ENCODE data around the gene KLHDC8A.

Gene KLHDC8A

GRCh38 chr1:205353191-205353590 lies 3.5 kb downstream of the KLHDC8A start:
- Histone ChIP-seq H3K27ac (ENCODE audit: low read depth, low read length) (no peak overlapping the region), H3K4me1 (ENCODE audit: insufficient read depth, low read length) (peaks cover 5% of the 10 kb centered on the region), H3K36me3 (ENCODE audit: insufficient read depth, low read length) (no peaks in the 10 kb centered on the region), H3K4me3 (ENCODE audit: low read depth in 1 of 2, low read length in 2 of 2) (no peak overlapping the region), H3K9me3 (ENCODE audit: low read length) (no peaks in the 10 kb centered on the region), H3K9ac (ENCODE audit: low read length) (no peak overlapping the region), H3K27me3 (ENCODE audit: control insufficient read depth in 1 of 2, insufficient read depth in 2 of 2, low read length in 2 of 2) (no peaks in the 10 kb centered on the region)

- H3K4me3 ChIP-seq (ENCODE audit: low read depth in 1 of 2, low read length in 2 of 2), result no peak overlapping the region
- H3K4me1 ChIP-seq (ENCODE audit: insufficient read depth, low read length), result peaks cover 5% of the 10 kb centered on the region
- no peaks in the 10 kb centered on the region for H3K36me3 ChIP-seq (ENCODE audit: insufficient read depth, low read length)
- no peak overlapping the region for H3K9ac ChIP-seq (ENCODE audit: low read length)
- H3K27ac ChIP-seq (ENCODE audit: low read depth, low read length), result no peak overlapping the region
- H3K27me3 ChIP-seq (ENCODE audit: control insufficient read depth in 1 of 2, insufficient read depth in 2 of 2, low read length in 2 of 2), result no peaks in the 10 kb centered on the region
- H3K9me3 ChIP-seq (ENCODE audit: low read length), result no peaks in the 10 kb centered on the region
Measured at GRCh38 chr1:205351984-205352713, 4.6 kb downstream of the KLHDC8A start.

- H3K27ac ChIP-seq (ENCODE audit: low read depth, low read length), result no peak overlapping the region
- no peaks in the 10 kb centered on the region for H3K4me1 ChIP-seq (ENCODE audit: insufficient read depth, low read length)
- no peak overlapping the region for H3K9ac ChIP-seq (ENCODE audit: low read length)
- no peaks in the 10 kb centered on the region for H3K9me3 ChIP-seq (ENCODE audit: low read length)
- H3K27me3 ChIP-seq (ENCODE audit: control insufficient read depth in 1 of 2, insufficient read depth in 2 of 2, low read length in 2 of 2), result peaks cover 0 to 4% of the 10 kb centered on the region in 2 donors
- H3K4me3 ChIP-seq (ENCODE audit: low read depth in 1 of 2, low read length in 2 of 2), result no peak overlapping the region
- H3K36me3 ChIP-seq (ENCODE audit: insufficient read depth, low read length), result no peaks in the 10 kb centered on the region
Measured at GRCh38 chr1:205350691-205351141, 6.0 kb downstream of the KLHDC8A start.

- no peak overlapping the region for H3K9ac ChIP-seq (ENCODE audit: low read length)
- peaks cover 0 to 4% of the 10 kb centered on the region in 2 donors for H3K27me3 ChIP-seq (ENCODE audit: control insufficient read depth in 1 of 2, insufficient read depth in 2 of 2, low read length in 2 of 2)
- H3K4me3 ChIP-seq (ENCODE audit: low read depth in 1 of 2, low read length in 2 of 2), result no peak overlapping the region
- no peaks in the 10 kb centered on the region for H3K36me3 ChIP-seq (ENCODE audit: insufficient read depth, low read length)
- H3K4me1 ChIP-seq (ENCODE audit: insufficient read depth, low read length), result no peaks in the 10 kb centered on the region
- H3K27ac ChIP-seq (ENCODE audit: low read depth, low read length), result no peak overlapping the region
- H3K9me3 ChIP-seq (ENCODE audit: low read length), result no peaks in the 10 kb centered on the region
Measured at GRCh38 chr1:205350124-205350523, 6.6 kb downstream of the KLHDC8A start.

- Histone ChIP-seq H3K4me1 (ENCODE audit: insufficient read depth, low read length) (no peaks in the 10 kb centered on the region), H3K9me3 (ENCODE audit: low read length) (no peaks in the 10 kb centered on the region), H3K4me3 (ENCODE audit: low read depth in 1 of 2, low read length in 2 of 2) (no peak overlapping the region), H3K27ac (ENCODE audit: low read depth, low read length) (no peak overlapping the region), H3K36me3 (ENCODE audit: insufficient read depth, low read length) (no peaks in the 10 kb centered on the region), H3K27me3 (ENCODE audit: control insufficient read depth in 1 of 2, insufficient read depth in 2 of 2, low read length in 2 of 2) (peaks cover 10 to 16% of the 10 kb centered on the region in 2 donors), H3K9ac (ENCODE audit: low read length) (no peak overlapping the region)
Measured at GRCh38 chr1:205348554-205349487, 7.9 kb downstream of the KLHDC8A start.

GRCh38 chr1:205346956-205347574 lies 9.7 kb downstream of the KLHDC8A start:
- no peak overlapping the region for H3K4me3 ChIP-seq (ENCODE audit: low read depth in 1 of 2, low read length in 2 of 2)
- no peaks in the 10 kb centered on the region for H3K9me3 ChIP-seq (ENCODE audit: low read length)
- H3K9ac ChIP-seq (ENCODE audit: low read length), result no peak overlapping the region
- no peak overlapping the region for H3K27ac ChIP-seq (ENCODE audit: low read depth, low read length)
- no peaks in the 10 kb centered on the region for H3K4me1 ChIP-seq (ENCODE audit: insufficient read depth, low read length)
- no peaks in the 10 kb centered on the region for H3K36me3 ChIP-seq (ENCODE audit: insufficient read depth, low read length)
- peaks cover 10 to 34% of the 10 kb centered on the region in 2 donors for H3K27me3 ChIP-seq (ENCODE audit: control insufficient read depth in 1 of 2, insufficient read depth in 2 of 2, low read length in 2 of 2)

- no peak overlapping the region for H3K9ac ChIP-seq (ENCODE audit: low read length)
- H3K36me3 ChIP-seq (ENCODE audit: insufficient read depth, low read length), result no peaks in the 10 kb centered on the region
- peaks cover 10 to 36% of the 10 kb centered on the region in 2 donors for H3K27me3 ChIP-seq (ENCODE audit: control insufficient read depth in 1 of 2, insufficient read depth in 2 of 2, low read length in 2 of 2)
- no peak overlapping the region for H3K4me3 ChIP-seq (ENCODE audit: low read depth in 1 of 2, low read length in 2 of 2)
- H3K27ac ChIP-seq (ENCODE audit: low read depth, low read length), result no peak overlapping the region
- no peaks in the 10 kb centered on the region for H3K4me1 ChIP-seq (ENCODE audit: insufficient read depth, low read length)
- no peaks in the 10 kb centered on the region for H3K9me3 ChIP-seq (ENCODE audit: low read length)
Measured at GRCh38 chr1:205345761-205346160, 11.0 kb downstream of the KLHDC8A start.

- no peaks in the 10 kb centered on the region for H3K36me3 ChIP-seq (ENCODE audit: insufficient read depth, low read length)
- H3K4me3 ChIP-seq (ENCODE audit: low read depth in 1 of 2, low read length in 2 of 2), result peak overlapping the region; percentile 14 to 23
- H3K27ac ChIP-seq (ENCODE audit: low read depth, low read length), result no peak overlapping the region
- no peaks in the 10 kb centered on the region for H3K4me1 ChIP-seq (ENCODE audit: insufficient read depth, low read length)
- H3K9me3 ChIP-seq (ENCODE audit: low read length), result no peaks in the 10 kb centered on the region
- H3K9ac ChIP-seq (ENCODE audit: low read length), result no peak overlapping the region
- peaks cover 10 to 36% of the 10 kb centered on the region in 2 donors for H3K27me3 ChIP-seq (ENCODE audit: control insufficient read depth in 1 of 2, insufficient read depth in 2 of 2, low read length in 2 of 2)
Measured at GRCh38 chr1:205344066-205344928, 12.4 kb downstream of the KLHDC8A start.

GRCh38 chr1:205343431-205344065 lies 13.2 kb downstream of the KLHDC8A start:
- H3K27ac ChIP-seq (ENCODE audit: low read depth, low read length), result no peak overlapping the region
- H3K9me3 ChIP-seq (ENCODE audit: low read length), result no peaks in the 10 kb centered on the region
- H3K4me3 ChIP-seq (ENCODE audit: low read depth in 1 of 2, low read length in 2 of 2), result peak overlapping the region; percentile 14 to 23
- H3K4me1 ChIP-seq (ENCODE audit: insufficient read depth, low read length), result no peaks in the 10 kb centered on the region
- H3K9ac ChIP-seq (ENCODE audit: low read length), result no peak overlapping the region
- H3K36me3 ChIP-seq (ENCODE audit: insufficient read depth, low read length), result no peaks in the 10 kb centered on the region
- peaks cover 10 to 36% of the 10 kb centered on the region in 2 donors for H3K27me3 ChIP-seq (ENCODE audit: control insufficient read depth in 1 of 2, insufficient read depth in 2 of 2, low read length in 2 of 2)

GRCh38 chr1:205342986-205343385 lies 13.7 kb downstream of the KLHDC8A start:
- Histone ChIP-seq H3K27ac (ENCODE audit: low read depth, low read length) (no peak overlapping the region), H3K9me3 (ENCODE audit: low read length) (no peaks in the 10 kb centered on the region), H3K36me3 (ENCODE audit: insufficient read depth, low read length) (no peaks in the 10 kb centered on the region), H3K9ac (ENCODE audit: low read length) (no peak overlapping the region), H3K4me1 (ENCODE audit: insufficient read depth, low read length) (no peaks in the 10 kb centered on the region), H3K27me3 (ENCODE audit: control insufficient read depth in 1 of 2, insufficient read depth in 2 of 2, low read length in 2 of 2) (peaks cover 10 to 36% of the 10 kb centered on the region in 2 donors), H3K4me3 (ENCODE audit: low read depth in 1 of 2, low read length in 2 of 2) (no peak overlapping the region)

Measured in muscle layer of colon (tissue), 2 donors.